ENCODE measurements around the gene LRCOL1.

Gene LRCOL1

GRCh38 chr12:132610051-132610759 is at the start of gene LRCOL1:
Gene LRCOL1 (minus strand): TSS chr12:132610582. CDS start chr12:132606251, 4,331 bp downstream.
- no peak for DNase-seq

- DNase-seq, result no peak
Observed at GRCh38 chr12:132660052-132660451, 49.7 kb upstream of the LRCOL1 start.

- DNase-seq, result no peak
Observed at GRCh38 chr12:132659146-132659545, 48.8 kb upstream of the LRCOL1 start.

- no peak for DNase-seq
Observed at GRCh38 chr12:132658149-132658894, 47.9 kb upstream of the LRCOL1 start.

- DNase-seq, result no peak
Observed at GRCh38 chr12:132657004-132657727, 46.8 kb upstream of the LRCOL1 start.

GRCh38 chr12:132653567-132654290 is 43.3 kb upstream of the LRCOL1 start:
- no peak for DNase-seq

GRCh38 chr12:132651444-132652100 is 41.2 kb upstream of the LRCOL1 start:
- peak in 1 of 2 experiments; percentile 99 for DNase-seq

GRCh38 chr12:132649226-132649945 is 39.0 kb upstream of the LRCOL1 start:
- no peak for DNase-seq

- DNase-seq, result no peak
Observed at GRCh38 chr12:132648616-132649225, 38.3 kb upstream of the LRCOL1 start.

GRCh38 chr12:132647858-132648257 is 37.5 kb upstream of the LRCOL1 start:
- no peak for DNase-seq

- no peak for DNase-seq
Observed at GRCh38 chr12:132646850-132647249, 36.5 kb upstream of the LRCOL1 start.

GRCh38 chr12:132642846-132643835 is 32.8 kb upstream of the LRCOL1 start:
- no peak for DNase-seq

GRCh38 chr12:132641811-132642650 is 31.6 kb upstream of the LRCOL1 start:
- DNase-seq, result no peak

GRCh38 chr12:132640936-132641335 is 30.6 kb upstream of the LRCOL1 start:
- DNase-seq, result no peak

- DNase-seq, result no peak
Observed at GRCh38 chr12:132639956-132640520, 29.7 kb upstream of the LRCOL1 start.

GRCh38 chr12:132638541-132639408 is 28.4 kb upstream of the LRCOL1 start:
- DNase-seq, result peak in 1 of 2 experiments; percentile 38

GRCh38 chr12:132637811-132638210 is 27.4 kb upstream of the LRCOL1 start:
- DNase-seq, result no peak

Measured in SW 1271 (cell line).